IPS-18a (cell line): Measurements from ENCODE around the gene FRY.

Source experiments
- H3K27ac ChIP-seq: one replicate; pipeline ENCODE4 v1.5.1; 2013; ENCODE audit warnings: low read length
- H3K27me3 ChIP-seq: one replicate; pipeline ENCODE4 v1.6.1; 2013; ENCODE audit warnings: mild to moderate bottlenecking, low read length; ENCODE audit not compliant: control insufficient read depth, insufficient read depth
- H3K36me3 ChIP-seq: one replicate; pipeline ENCODE4 v1.6.1; 2013; ENCODE audit warnings: low read depth, low read length; ENCODE audit not compliant: control insufficient read depth
- H3K4me1 ChIP-seq: one replicate; pipeline ENCODE4 v1.6.1; 2013; ENCODE audit warnings: low read depth, low read length; ENCODE audit not compliant: control insufficient read depth
- H3K4me3 ChIP-seq: one replicate; pipeline ENCODE4 v1.5.1; 2013; ENCODE audit warnings: low read length
- H3K9ac ChIP-seq: one replicate; pipeline ENCODE4 v1.6.1; 2013; ENCODE audit warnings: mild to moderate bottlenecking, low read length, moderate library complexity
- H3K9me3 ChIP-seq: one replicate; pipeline ENCODE4 v1.6.1; 2013; ENCODE audit warnings: low read depth, low read length; ENCODE audit not compliant: control insufficient read depth

FRY gene

DNA sequence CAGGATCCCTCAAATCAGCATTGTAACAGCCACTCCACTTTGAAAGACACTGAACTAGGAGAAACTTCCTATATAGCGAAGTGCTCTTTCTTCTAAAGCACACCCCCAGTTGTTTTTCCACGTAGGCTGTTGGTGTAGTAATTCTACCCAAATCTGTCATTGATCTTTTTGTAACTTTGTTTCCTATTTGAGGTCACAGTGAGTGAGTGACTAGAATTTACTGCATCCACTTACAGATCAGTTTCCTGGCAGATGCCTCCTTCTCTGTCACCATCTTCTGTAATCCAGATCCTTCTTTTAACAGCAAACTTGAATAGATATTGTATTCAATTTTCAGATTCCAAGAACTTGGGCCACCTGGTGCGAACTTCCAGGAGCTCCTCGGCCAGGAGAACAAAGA is 268.3 kb downstream of the FRY start:
- H3K27ac ChIP-seq, result no peak overlapping the region
- H3K36me3 ChIP-seq, result no peaks in the 10 kb centered on the region
- no peaks in the 10 kb centered on the region for H3K27me3 ChIP-seq
- H3K4me1 ChIP-seq, result no peaks in the 10 kb centered on the region
- no peak overlapping the region for H3K4me3 ChIP-seq
- H3K9me3 ChIP-seq, result no peaks in the 10 kb centered on the region
- H3K9ac ChIP-seq, result no peak overlapping the region

DNA sequence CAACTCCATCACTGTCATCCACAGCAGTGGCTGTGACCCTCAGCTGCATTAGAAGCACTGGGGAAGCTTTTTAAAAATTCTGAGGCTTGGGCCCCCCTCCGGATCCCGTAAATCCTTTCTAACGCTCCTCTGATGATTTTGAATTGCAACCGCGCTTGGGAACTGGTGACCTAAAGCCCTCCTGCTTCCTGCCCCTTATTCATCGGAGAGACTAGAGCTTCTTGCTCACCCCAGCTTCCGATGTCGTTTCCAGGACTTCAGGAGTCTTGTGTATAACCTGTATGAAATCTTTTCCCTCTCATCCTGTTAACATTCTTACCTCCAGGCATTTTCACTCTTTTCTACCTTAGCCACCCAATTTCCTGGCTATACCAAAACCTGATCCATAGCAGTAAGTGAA is 268.8 kb downstream of the FRY start:
- no peaks in the 10 kb centered on the region for H3K36me3 ChIP-seq
- no peaks in the 10 kb centered on the region for H3K9me3 ChIP-seq
- no peak overlapping the region for H3K4me3 ChIP-seq
- no peaks in the 10 kb centered on the region for H3K4me1 ChIP-seq
- H3K27ac ChIP-seq, result no peak overlapping the region
- H3K27me3 ChIP-seq, result no peaks in the 10 kb centered on the region
- no peak overlapping the region for H3K9ac ChIP-seq

DNA sequence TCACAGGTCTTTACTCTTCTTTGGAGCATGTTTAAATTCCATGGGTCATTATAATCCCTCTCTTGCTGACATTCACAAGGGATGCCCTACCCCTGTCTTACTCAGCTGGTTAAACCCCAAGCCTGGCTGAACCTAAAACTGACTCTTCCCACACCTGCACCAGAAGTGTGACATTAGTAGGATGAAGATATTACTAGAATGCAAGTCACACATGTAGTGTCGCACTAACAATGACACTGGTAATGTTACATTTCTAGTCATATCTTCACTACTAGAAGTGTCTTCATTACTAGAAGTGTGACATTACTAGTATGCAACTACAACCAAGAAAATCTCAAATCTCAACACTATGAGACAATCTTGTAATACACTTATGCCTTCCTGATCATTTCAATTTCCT is 269.3 kb downstream of the FRY start:
- Histone ChIP-seq H3K27ac (no peak overlapping the region), H3K4me1 (no peaks in the 10 kb centered on the region), H3K9me3 (no peaks in the 10 kb centered on the region), H3K4me3 (no peak overlapping the region), H3K27me3 (no peaks in the 10 kb centered on the region), H3K36me3 (no peaks in the 10 kb centered on the region), H3K9ac (no peak overlapping the region)

DNA sequence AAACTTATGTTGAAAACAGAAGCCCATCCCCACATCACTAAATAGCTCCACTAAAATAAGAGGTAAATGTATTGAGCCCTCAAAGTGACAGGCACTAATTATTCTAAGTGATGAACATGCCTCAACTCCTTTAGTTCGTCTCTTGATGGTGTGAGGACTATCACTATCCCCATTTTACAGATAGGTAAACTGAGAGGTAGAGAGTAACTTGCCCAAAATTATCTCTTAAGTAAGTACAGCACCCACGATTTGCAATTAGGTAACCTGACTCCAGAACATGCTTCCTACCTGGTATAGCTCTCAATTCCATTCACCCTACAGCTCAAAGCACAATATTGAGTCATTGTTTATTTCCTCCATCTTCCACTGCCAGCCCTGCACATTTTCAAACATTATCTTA is 270.9 kb downstream of the FRY start:
- Histone ChIP-seq H3K36me3 (no peaks in the 10 kb centered on the region), H3K9ac (no peak overlapping the region), H3K9me3 (no peaks in the 10 kb centered on the region), H3K27ac (no peak overlapping the region), H3K4me1 (no peaks in the 10 kb centered on the region), H3K4me3 (no peak overlapping the region), H3K27me3 (no peaks in the 10 kb centered on the region)

DNA sequence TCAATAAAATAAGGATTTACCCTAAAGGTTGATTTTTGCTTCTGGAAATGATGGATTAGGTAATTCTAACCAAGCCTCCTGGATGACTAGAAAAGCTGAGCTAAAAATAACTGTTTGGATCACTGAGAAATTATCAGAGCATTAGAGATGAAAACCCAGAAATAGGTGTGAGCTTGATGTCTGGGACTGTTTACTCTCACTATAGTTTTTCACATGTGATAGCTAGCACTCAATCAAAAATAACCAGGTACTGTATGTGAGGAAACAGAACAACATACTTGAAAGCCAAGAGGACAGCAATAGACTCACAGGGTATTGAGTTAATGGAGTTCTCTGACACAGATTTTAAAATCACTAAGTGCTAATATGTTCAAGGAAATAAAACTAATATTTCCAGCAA is 274.1 kb downstream of the FRY start:
- H3K4me3 ChIP-seq, result no peak overlapping the region
- H3K9me3 ChIP-seq, result no peaks in the 10 kb centered on the region
- no peaks in the 10 kb centered on the region for H3K36me3 ChIP-seq
- no peak overlapping the region for H3K27ac ChIP-seq
- no peaks in the 10 kb centered on the region for H3K27me3 ChIP-seq
- no peak overlapping the region for H3K9ac ChIP-seq
- H3K4me1 ChIP-seq, result no peaks in the 10 kb centered on the region

DNA sequence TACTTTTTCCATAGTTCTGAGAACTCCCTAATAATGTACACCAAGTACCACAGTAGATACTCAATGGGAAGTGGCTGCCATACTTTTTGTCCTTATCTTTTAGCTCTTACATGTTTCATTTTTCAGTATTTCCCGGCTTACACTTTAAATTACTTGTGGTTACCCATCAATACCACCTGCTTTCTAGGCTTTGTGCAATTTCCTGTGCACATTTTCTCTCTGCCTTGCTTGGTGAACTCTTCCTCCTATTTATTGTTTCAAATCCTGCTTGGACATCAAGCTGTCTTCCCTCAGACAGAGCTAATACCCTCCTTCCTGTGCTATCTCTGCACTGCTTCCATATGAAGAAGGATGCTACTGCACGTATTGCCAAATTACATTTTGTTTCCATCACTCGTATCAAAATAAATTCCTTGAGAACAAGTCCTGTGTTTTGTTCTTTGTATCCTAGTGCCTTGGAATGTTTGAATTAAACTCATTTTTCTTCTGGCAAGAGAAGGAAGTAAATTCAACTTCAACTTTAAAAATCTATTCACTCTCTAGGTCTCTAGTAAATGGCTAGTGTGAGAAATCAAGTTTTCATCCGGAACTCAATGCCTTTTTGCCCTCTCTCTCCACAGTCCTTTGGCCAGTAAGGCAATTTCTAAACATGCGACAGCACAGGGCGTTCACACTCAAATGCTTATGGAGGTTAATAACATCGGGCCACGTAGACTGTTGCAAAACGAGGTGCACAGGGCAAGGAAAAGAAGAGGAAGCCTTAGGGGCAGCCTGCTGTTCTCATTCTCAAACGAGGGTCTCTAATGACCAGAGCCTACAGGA is 277.9 kb downstream of the FRY start:
- H3K36me3 ChIP-seq, result no peaks in the 10 kb centered on the region
- H3K27ac ChIP-seq, result no peak overlapping the region
- no peaks in the 10 kb centered on the region for H3K4me1 ChIP-seq
- no peaks in the 10 kb centered on the region for H3K27me3 ChIP-seq
- no peaks in the 10 kb centered on the region for H3K9me3 ChIP-seq
- H3K4me3 ChIP-seq, result no peak overlapping the region
- H3K9ac ChIP-seq, result no peak overlapping the region

DNA sequence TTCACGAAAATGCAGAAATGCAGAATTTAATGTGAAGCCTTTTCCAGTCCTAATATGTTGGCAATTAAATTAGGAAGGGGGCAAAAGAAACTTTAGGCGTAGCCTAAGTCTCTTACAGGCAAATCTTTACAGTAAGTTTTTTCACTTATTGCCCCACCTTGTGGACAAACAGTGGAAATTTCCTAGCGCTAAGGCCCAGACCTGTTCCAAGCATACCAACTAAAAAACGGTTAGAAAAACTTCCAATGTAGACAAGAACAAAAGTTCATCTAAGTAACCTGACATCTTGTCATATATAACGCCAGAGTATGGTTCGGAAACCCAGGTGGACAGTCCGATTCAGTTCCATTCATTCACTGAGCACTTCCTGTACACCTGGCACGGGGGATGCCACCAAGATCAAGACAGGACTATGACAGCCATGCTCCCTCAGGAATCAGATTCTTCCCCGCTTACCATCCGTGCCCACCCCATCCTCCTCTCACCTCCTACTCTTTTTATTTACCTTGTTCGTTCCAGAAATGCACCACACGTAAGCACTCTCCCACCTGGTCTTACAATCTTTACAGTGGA is 278.6 kb downstream of the FRY start:
- Histone ChIP-seq H3K9me3 (no peaks in the 10 kb centered on the region), H3K4me1 (peaks cover 3% of the 10 kb centered on the region), H3K27me3 (no peaks in the 10 kb centered on the region), H3K9ac (no peak overlapping the region), H3K4me3 (no peak overlapping the region), H3K27ac (no peak overlapping the region), H3K36me3 (no peaks in the 10 kb centered on the region)

DNA sequence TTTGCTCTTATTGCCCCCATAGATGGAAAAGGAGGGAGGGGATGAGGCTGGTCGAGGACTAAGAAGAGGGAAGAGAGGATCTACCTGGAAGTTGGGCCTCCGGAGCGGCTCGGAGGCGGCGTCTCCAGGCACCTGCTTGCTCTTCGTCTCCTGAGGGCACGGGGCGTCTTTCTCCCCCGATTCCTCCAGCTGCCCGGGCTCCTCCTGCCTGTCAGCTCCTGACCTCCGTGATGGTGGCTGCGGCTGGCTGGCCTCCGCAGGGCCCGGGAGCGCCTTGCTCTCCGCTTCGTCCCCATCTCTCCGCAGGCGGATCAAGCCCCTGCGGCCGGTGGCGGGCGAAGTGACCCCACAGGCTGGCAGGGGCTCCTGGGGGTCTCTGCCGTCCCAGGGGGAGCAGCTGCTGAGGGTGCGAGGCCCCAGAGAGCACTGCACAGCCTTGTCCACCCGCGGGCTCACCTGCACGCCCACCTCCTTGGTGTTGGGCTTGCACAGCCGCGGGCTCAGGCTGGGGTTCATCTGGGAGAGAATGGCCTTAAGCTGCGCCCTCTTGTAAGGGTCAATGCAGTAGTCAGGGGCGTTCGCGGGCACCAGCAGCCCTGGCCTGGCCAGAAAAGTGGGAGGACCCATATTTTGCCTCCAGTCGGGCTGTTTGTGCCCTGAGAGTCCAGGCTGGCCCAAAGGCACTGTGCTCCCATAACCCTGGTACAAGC is 279.8 kb downstream of the FRY start:
- H3K4me3 ChIP-seq, result no peak overlapping the region
- H3K4me1 ChIP-seq, result peaks cover 3% of the 10 kb centered on the region
- H3K27ac ChIP-seq, result no peak overlapping the region
- H3K27me3 ChIP-seq, result no peaks in the 10 kb centered on the region
- H3K36me3 ChIP-seq, result no peaks in the 10 kb centered on the region
- no peaks in the 10 kb centered on the region for H3K9me3 ChIP-seq
- H3K9ac ChIP-seq, result no peak overlapping the region

DNA sequence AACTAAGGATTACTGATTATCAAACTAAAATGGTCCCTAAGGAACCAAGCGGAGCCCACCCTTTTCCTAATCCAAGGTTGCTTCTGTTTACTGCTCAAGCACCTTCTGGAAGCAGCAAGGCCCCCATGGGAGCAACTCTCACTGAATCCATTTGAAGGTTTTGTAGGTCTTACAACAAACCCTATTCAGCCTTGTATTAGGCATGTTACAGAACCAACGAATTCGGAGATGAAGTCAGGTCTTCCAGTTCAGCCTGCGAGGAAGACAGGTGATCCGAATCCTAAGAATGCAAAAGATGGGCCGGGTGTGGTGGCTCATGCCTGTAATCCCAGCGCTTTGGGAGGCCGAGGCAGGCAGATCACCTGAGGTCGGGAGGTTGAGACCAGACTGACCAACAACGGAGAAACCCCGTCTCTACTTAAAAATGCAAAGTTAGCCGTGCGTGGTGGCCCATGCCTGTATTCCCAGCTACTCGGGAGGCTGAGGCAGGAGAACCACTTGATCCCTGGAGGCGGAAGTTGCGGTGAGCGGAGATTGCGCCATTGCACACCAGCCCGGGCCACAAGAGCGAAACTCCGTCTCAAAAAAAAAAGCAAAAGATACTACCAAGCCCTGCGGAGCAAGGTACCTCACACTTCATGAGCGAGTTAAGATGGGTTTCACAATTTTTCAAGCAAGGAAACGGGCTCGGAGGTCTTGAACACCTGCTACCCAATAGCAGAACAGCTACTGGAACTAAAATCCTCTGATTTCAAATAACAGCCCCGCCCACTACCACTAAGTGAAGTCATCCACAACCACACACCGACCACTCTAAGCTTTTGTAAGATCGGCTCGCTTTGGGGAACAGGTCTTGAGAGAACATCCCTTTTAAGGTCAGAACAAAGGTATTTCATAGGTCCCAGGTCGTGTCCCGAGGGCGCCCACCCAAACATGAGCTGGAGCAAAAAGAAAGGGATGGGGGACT is 283.0 kb downstream of the FRY start:
- peaks cover 12% of the 10 kb centered on the region for H3K36me3 ChIP-seq
- no peaks in the 10 kb centered on the region for H3K9me3 ChIP-seq
- H3K4me3 ChIP-seq, result peak overlapping the region; percentile 79
- no peaks in the 10 kb centered on the region for H3K27me3 ChIP-seq
- peaks cover 3% of the 10 kb centered on the region for H3K4me1 ChIP-seq
- peak overlapping the region; percentile 96 for H3K27ac ChIP-seq
- H3K9ac ChIP-seq, result peak overlapping the region; percentile 84

DNA sequence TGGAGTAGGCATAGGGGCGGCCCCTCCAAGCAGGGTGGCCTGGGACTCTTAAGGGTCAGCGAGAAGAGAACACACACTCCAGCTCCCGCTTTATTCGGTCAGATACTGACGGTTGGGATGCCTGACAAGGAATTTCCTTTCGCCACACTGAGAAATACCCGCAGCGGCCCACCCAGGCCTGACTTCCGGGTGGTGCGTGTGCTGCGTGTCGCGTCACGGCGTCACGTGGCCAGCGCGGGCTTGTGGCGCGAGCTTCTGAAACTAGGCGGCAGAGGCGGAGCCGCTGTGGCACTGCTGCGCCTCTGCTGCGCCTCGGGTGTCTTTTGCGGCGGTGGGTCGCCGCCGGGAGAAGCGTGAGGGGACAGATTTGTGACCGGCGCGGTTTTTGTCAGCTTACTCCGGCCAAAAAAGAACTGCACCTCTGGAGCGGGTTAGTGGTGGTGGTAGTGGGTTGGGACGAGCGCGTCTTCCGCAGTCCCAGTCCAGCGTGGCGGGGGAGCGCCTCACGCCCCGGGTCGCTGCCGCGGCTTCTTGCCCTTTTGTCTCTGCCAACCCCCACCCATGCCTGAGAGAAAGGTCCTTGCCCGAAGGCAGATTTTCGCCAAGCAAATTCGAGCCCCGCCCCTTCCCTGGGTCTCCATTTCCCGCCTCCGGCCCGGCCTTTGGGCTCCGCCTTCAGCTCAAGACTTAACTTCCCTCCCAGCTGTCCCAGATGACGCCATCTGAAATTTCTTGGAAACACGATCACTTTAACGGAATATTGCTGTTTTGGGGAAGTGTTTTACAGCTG is 283.9 kb downstream of the FRY start, which contains the start of the genes BRCA2 and ZAR1L:
Gene BRCA2 (plus strand): TSS at position 271 of the 790 bp plus-strand sequence. CDS start 953 bp downstream, outside the sequence.
Gene ZAR1L (minus strand): TSS at position 126 of the 790 bp plus-strand sequence. CDS start 3,438 bp downstream, outside the sequence.
- Histone ChIP-seq H3K36me3 (peaks cover 20% of the 10 kb centered on the region), H3K9me3 (no peaks in the 10 kb centered on the region), H3K9ac (peak within 1 kb of the TSS; percentile 84), H3K27ac (peak within 1 kb of the TSS; percentile 96), H3K27me3 (no peaks in the 10 kb centered on the region), H3K4me3 (peak within 1 kb of the TSS; percentile 79), H3K4me1 (peaks cover 3% of the 10 kb centered on the region)
